Parathyroid adenoma (tissue), 2 donors: ENCODE data around the gene FAM177B.

Experiments
- H2AFZ ChIP-seq: fragments of 300-600 bp; sonication (generic); one replicate; pipeline ENCODE4 v1.7.0; 2017; ENCODE audit warnings: antibody characterized with exemption, mild to moderate bottlenecking
- H3K27ac ChIP-seq: fragments of 300-600 bp; sonication (generic); one replicate; pipeline ENCODE4 v1.7.0; 2017
- H3K27me3 ChIP-seq: fragments of 300-600 bp; sonication (generic); one replicate; pipeline ENCODE4 v1.7.0; 2017; ENCODE audit warnings: low read length; ENCODE audit not compliant: control insufficient read depth, insufficient read depth
- H3K36me3 ChIP-seq: fragments of 300-600 bp; sonication (generic); one replicate; pipeline ENCODE4 v1.7.0; 2017; ENCODE audit warnings: low read length; ENCODE audit not compliant: control insufficient read depth, insufficient read depth
- H3K4me1 ChIP-seq: fragments of 300-600 bp; sonication (generic); one replicate; pipeline ENCODE4 v1.7.0; 2017; ENCODE audit warnings: control low read depth
- H3K4me2 ChIP-seq: fragments of 300-600 bp; sonication (generic); one replicate; pipeline ENCODE4 v1.7.0; 2017; ENCODE audit warnings: low read length
- H3K4me3 ChIP-seq: fragments of 300-600 bp; sonication (generic); one replicate; pipeline ENCODE4 v1.7.0; 2017; ENCODE audit warnings: low read depth, low read length
- H3K79me2 ChIP-seq: fragments of 300-600 bp; sonication (generic); one replicate; pipeline ENCODE4 v1.7.0; 2017; ENCODE audit warnings: control low read depth
- H3K9ac ChIP-seq: fragments of 300-600 bp; sonication (generic); one replicate; pipeline ENCODE4 v1.7.0; 2017; ENCODE audit warnings: mild to moderate bottlenecking
- H3K9me3 ChIP-seq: fragments of 300-600 bp; sonication (generic); one replicate; pipeline ENCODE4 v1.7.0; 2017; ENCODE audit warnings: low read length; ENCODE audit not compliant: control insufficient read depth
- TF ChIP-seq, protein P1 (sequence below): fragments of 300-600 bp; sonication (generic); IDR thresholded peaks from one replicate; pipeline ENCODE4 v1.7.0; 2017; ENCODE audit warnings: antibody characterized with exemption, mild to moderate bottlenecking
- donor health status: primary hyperparathyroidism.

FAM177B gene

DNA sequence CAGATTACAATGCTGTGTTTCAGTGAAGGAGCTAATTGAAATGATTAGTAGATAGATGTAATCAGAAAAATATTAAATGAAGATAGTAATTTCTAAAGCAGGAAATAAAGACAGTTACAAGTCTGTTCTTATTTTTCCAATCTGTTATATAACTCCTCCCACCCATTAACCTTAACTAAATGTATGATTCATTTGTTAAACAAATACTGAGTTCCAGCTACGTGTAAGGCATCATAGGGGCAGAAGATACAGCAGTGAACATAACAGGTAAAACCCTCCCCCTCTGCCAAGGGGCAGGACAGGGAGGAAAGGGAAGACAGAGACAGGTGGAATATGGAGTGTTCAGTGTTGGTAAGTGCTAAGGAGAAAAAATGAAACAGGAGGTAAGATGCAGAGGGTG, at the start of gene FAM177B:
FAM177B (plus strand) TSS at position 231 of the 400 bp plus-strand sequence. CDS start 9,344 bp downstream, outside the sequence.
- Histone ChIP-seq H3K9me3 (no peaks in the 10 kb centered on the region), H3K27me3 (no peaks in the 10 kb centered on the region), H3K4me1 (no peaks in the 10 kb centered on the region), H3K36me3 (no peaks in the 10 kb centered on the region), H3K9ac (no peak within 1 kb of the TSS), H3K79me2 (no peaks in the 10 kb centered on the region), H3K4me2 (no peak within 1 kb of the TSS), H2AFZ (no peak within 1 kb of the TSS), H3K27ac (no peak within 1 kb of the TSS), H3K4me3 (no peak within 1 kb of the TSS)
- TF ChIP-seq, protein P1, sequence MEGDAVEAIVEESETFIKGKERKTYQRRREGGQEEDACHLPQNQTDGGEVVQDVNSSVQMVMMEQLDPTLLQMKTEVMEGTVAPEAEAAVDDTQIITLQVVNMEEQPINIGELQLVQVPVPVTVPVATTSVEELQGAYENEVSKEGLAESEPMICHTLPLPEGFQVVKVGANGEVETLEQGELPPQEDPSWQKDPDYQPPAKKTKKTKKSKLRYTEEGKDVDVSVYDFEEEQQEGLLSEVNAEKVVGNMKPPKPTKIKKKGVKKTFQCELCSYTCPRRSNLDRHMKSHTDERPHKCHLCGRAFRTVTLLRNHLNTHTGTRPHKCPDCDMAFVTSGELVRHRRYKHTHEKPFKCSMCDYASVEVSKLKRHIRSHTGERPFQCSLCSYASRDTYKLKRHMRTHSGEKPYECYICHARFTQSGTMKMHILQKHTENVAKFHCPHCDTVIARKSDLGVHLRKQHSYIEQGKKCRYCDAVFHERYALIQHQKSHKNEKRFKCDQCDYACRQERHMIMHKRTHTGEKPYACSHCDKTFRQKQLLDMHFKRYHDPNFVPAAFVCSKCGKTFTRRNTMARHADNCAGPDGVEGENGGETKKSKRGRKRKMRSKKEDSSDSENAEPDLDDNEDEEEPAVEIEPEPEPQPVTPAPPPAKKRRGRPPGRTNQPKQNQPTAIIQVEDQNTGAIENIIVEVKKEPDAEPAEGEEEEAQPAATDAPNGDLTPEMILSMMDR: no peak

GRCh38 chr1:222691016-222691415, 46.0 kb upstream of the FAM177B start:
- H3K36me3 ChIP-seq: no peaks in the 10 kb centered on the region
- H3K27ac ChIP-seq: no peak overlapping the region
- no peaks in the 10 kb centered on the region for H3K79me2 ChIP-seq
- H3K4me2 ChIP-seq: no peak overlapping the region
- no peaks in the 10 kb centered on the region for H3K27me3 ChIP-seq
- no peaks in the 10 kb centered on the region for H3K9me3 ChIP-seq
- no peaks in the 10 kb centered on the region for H3K4me1 ChIP-seq
- H2AFZ ChIP-seq: no peak overlapping the region
- TF ChIP-seq, protein P1: no peak
- no peak overlapping the region for H3K4me3 ChIP-seq
- H3K9ac ChIP-seq: no peak overlapping the region

DNA sequence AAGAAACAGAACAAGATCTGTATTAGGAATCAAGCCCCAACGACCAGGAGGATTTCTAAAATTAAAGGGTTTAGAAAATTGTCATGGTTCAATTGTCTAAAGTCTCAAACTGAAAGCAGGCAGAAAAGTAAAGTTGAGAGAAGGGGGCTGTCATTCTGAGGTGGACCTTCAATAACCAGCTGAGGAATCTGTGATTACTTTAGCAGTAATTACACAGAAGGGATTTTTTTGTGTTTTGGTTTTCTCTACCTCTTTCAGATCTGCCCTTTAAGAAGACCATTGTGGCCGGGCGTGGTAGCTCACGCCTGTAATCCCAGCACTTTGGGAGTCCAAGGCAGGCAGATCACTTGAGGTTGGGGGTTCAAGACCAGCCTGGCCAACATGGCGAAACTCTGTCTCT, 42.1 kb upstream of the FAM177B start:
- no peaks in the 10 kb centered on the region for H3K4me1 ChIP-seq
- no peak overlapping the region for H3K9ac ChIP-seq
- no peaks in the 10 kb centered on the region for H3K27me3 ChIP-seq
- no peak overlapping the region for H3K27ac ChIP-seq
- H3K4me2 ChIP-seq: no peak overlapping the region
- H3K36me3 ChIP-seq: no peaks in the 10 kb centered on the region
- TF ChIP-seq, protein P1: no peak
- H3K4me3 ChIP-seq: no peak overlapping the region
- no peaks in the 10 kb centered on the region for H3K9me3 ChIP-seq
- no peaks in the 10 kb centered on the region for H3K79me2 ChIP-seq
- no peak overlapping the region for H2AFZ ChIP-seq

- H3K9me3 ChIP-seq: no peaks in the 10 kb centered on the region
- TF ChIP-seq, protein P1: no peak
- no peaks in the 10 kb centered on the region for H3K36me3 ChIP-seq
- no peak overlapping the region for H2AFZ ChIP-seq
- H3K4me2 ChIP-seq: no peak overlapping the region
- no peak overlapping the region for H3K4me3 ChIP-seq
- no peaks in the 10 kb centered on the region for H3K4me1 ChIP-seq
- no peak overlapping the region for H3K9ac ChIP-seq
- no peak overlapping the region for H3K27ac ChIP-seq
- no peaks in the 10 kb centered on the region for H3K27me3 ChIP-seq
- no peaks in the 10 kb centered on the region for H3K79me2 ChIP-seq
Measured at GRCh38 chr1:222696741-222697140, 40.3 kb upstream of the FAM177B start.

DNA sequence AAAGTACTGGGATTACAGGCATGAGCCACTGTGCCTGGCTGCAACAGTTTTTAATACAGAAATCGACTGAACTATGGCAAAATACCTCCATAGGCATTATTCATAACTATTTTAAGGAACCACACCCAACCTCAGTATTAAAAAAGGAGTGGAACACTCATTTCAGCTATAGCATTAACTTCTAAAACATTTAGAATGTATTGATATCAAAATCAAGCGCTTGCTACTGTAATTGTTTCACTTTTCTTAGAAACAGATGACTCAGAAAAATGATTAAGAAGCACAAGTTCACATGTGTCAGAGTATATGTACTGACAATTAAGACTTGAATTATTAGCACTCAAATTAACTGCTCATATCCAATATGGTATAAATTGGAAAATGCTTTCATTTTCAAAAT, 39.8 kb upstream of the FAM177B start:
- Histone ChIP-seq H3K4me2 (no peak overlapping the region), H3K79me2 (no peaks in the 10 kb centered on the region), H3K4me3 (no peak overlapping the region), H3K9me3 (no peaks in the 10 kb centered on the region), H3K4me1 (no peaks in the 10 kb centered on the region), H2AFZ (no peak overlapping the region), H3K9ac (no peak overlapping the region), H3K27ac (no peak overlapping the region), H3K36me3 (no peaks in the 10 kb centered on the region), H3K27me3 (no peaks in the 10 kb centered on the region)
- TF ChIP-seq, protein P1: no peak
